T-helper 2 cell (primary cell): ENCODE results near the gene ABCA12.

Experiments used
- DNase-seq, 5 experiments: peaks; one replicate each; pipeline versions ENCODE4 v3.0.0 to v3.0.0-alpha.2; 2012 to 2022

Gene ABCA12

DNA sequence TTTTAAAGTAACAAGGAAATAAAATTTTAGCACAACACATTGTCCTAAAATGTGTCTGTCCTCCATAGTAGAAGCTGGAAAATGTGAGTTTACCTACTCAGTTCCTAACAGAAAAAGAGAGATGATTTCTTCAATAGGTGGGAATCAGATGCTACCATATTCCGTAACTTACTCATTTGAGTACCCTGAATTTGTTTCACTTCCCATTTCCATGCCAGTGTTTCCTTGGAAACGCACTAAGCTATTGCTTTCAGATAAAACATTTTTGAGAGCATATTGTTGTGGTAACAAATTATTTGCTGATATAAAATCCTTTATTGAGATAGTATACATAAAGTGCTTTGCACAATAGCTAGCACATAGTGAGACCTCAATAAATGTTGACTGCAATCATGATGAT lies 191.5 kb downstream of the ABCA12 start:
- DNase-seq: no peak

GRCh38 chr2:214934006-214934405 lies 204.4 kb downstream of the ABCA12 start:
- DNase-seq: no peak

DNA sequence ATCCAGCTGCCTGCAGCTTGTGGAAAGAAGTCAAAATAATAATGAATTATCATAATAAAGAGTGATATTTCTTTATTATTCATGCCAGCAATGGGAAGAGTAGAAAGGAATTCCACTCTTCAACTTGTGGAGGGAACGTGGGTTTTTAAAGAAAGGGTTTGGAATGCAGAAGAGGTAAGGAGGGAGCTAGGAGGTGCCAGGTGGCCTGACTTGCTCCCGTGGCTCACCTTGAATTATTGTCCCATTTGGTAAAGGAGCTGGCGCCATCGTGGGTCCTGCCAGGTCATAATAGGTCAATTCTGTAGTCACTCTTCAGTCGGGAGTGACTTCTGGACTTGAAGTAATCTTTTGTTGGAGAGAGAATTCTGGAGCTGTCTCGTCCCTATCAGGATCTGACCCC lies 233.8 kb downstream of the ABCA12 start:
- no peak for DNase-seq

DNA sequence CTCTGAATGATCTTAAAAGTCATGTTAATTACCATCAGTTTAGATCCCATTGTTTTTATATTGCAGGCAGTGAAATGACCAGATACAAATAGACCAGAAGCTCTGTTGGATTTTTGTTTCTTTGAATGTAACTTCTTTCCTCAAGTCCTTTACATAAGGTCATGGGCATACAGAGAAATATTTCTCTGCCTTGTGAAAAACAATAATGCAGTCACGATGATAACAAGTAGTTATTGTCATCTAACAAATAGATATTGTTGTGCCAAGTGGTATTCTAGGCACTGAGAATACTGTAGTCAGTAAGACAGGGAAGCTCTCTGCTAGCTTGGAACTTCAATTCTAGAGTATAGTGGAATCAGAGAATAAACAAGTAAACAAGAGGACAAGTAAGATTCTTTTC lies 234.2 kb downstream of the ABCA12 start:
- DNase-seq: no peak

DNA sequence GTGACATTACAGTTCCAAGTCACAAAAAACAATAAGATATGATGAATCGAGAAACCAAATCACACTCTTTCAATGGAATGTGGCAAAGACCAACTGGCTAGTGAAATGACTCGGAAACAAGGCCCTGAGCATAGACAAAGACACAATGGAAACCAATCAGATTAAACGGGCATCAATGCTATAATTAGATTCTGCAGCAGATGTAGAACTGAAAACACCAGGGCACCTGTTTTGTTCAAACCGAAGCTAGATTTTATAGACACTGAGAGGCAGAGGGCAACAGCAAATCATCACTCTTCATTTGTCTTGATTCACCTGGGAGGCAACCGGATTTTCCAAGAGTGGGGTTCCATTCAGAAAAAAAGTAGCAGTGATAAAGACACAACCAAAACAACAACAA lies 236.1 kb downstream of the ABCA12 start:
- DNase-seq: no peak

GRCh38 chr2:214899751-214900150 lies 238.7 kb downstream of the ABCA12 start:
- DNase-seq: no peak

DNA sequence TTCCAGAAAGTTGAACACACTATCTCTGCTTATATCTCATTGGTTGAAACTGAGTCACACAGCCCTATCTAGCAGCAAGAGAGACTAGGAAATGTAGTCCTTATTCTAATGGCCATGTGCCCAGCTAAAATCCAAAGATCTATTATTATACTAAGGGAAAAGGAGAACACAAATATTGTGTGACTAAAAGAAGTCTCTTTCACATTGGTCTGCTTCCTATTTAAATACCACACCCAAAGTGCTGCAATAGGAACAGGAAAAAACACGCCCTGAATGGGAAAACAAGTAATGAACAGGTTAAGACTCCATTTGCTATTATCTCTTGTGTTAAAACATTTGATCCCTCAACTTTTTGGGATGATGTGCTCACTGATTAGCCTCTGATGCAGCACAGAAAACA lies 242.2 kb downstream of the ABCA12 start:
- DNase-seq: no peak

GRCh38 chr2:214895469-214895868 lies 243.0 kb downstream of the ABCA12 start:
- no peak for DNase-seq

DNA sequence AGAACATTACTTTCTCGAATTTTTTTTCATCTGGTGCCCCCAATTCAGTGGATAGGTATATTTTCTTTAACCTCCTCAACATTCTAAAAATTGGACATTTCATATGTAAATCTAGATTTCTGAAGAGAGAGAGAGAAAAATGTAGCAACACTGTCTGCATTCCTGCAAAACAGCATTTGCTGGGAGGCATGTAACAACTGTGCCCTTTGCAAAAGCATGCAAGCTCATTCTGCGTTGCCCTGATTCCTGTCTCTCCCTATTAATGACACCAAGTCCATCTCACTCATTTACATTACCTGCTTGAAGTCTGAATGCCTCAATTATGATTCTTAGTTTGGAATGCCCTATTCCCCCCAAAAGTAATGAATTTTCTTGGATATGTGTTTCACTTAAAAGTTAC lies 249.1 kb downstream of the ABCA12 start:
- no peak for DNase-seq

DNA sequence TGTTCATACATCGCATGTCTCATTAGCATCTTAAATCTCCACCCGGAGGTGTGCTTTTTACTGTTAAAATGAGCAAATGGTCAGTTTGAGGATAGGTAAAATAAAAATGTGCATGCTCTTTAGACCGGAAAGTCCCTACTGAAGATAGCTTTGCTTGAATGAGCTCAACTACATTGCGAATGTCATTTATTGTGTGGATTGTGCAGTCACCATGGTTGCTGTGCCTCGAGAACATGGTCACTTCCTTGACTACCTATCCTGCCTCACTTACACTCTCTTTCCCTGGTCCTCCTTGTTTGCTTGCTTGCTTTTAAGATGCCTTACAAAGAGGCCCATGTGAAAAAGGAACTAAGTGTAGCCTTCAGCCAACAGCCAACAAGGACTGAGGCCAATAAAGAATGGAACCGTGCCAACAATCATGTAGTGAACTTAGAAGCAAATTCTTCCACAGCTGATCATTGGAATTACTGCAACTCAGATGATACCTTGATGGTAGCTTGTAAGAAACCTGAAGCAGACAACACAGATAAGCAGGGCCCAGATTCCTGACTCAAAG lies 256.7 kb downstream of the ABCA12 start:
- DNase-seq: no peak
